Measurements from ENCODE around the gene SH3BP1.
"Not testable (repeated sequence)": the region's sequence is repeated elsewhere in the genome, so short reads cannot be mapped to it uniquely, and the experiment has no call there.

Gene SH3BP1

DNA sequence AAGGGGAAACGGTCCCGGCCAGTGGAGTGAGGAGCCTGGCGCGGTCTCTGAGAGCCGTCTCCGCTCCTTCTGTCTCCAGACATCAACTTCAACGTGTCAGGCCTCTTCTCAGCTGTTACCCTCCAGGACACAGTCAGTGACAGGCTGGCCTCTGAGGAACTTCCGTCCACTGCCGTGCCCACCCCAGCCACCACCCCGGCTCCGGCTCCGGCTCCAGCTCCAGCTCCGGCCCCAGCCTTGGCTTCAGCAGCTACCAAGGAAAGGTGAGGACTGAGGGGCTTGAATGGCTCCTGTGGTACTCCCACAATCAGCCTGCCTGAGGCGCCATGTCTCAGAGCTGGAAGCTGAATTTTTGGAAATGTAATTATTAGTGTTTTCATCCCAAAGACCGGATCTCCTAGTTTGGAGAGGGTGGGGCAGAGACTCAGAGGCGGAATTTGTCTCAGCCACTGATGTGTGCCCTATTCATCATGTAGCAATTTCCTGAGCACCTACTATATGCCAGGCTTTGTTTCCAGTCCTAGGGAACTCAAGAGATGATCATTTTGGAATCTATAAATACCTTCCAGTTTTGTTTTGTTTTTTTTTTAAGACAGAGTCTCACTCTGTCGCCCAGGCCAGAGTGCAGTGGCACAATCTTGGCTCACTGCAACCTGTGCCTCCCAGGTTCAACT, 11.1 kb downstream of the SH3BP1 start:
- no peak for DNase-seq (ENCODE audit: low read depth)
- TF ChIP-seq CTCF (IDR thresholded peaks at IDR 0.05; ENCODE audit: control insufficient read depth, insufficient read depth, low read depth, low read length, missing control alignments), result no peak
- H3K4me3 ChIP-seq (ENCODE audit: control insufficient read depth, low read depth, low read length), result no peak overlapping the region

DNA sequence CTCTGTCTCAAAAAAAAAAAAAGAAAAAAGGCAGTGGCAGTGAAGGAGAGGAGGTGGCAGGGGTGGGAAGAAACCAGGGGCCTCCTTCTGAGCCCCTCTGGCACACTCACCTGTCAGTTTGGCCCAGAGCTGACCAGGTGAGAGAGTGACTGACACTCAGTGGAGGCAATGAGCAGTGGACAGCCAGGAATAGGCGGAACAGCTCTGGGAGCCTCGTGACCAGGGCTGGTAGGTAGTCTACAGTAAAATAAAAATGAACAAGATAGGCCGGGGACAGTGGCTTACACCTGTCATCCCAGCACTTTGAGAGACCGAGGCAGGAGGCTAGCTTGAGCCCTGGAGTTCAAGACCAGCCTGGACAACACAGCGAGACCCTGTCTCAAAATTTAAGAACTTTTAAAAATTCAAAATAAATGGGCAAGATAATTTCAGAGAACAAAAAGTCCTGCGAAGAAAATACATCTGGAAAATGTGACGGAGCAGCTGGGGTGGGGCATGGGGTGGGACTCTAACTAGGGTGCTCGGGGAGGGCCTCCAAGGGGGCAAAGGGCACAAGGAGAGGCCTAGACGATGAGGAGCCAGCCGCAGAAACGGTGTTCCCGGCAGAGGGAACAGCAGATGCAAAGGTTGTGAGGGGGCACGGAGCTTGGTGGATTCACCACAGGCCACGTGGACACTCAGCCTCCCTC, 15.2 kb downstream of the SH3BP1 start:
- H3K4me3 ChIP-seq (ENCODE audit: control insufficient read depth, low read depth, low read length), result no peak overlapping the region
- TF ChIP-seq CTCF (IDR thresholded peaks at IDR 0.05; ENCODE audit: control insufficient read depth, insufficient read depth, low read depth, low read length, missing control alignments), result no peak
- DNase-seq (ENCODE audit: low read depth), result no peak

- DNase-seq (ENCODE audit: low read depth), result no peak
- no peak overlapping the region for H3K4me3 ChIP-seq (ENCODE audit: control insufficient read depth, low read depth, low read length)
- TF ChIP-seq CTCF (IDR thresholded peaks at IDR 0.05; ENCODE audit: control insufficient read depth, insufficient read depth, low read depth, low read length, missing control alignments), result no peak
Measured at GRCh38 chr22:37655252-37655563, 15.7 kb downstream of the SH3BP1 start.

- not testable (repeated sequence) for H3K4me3 ChIP-seq (ENCODE audit: control insufficient read depth, low read depth, low read length); DNase-seq (ENCODE audit: low read depth)
Measured at GRCh38 chr22:37656583-37656982, 17.1 kb downstream of the SH3BP1 start.

GRCh38 chr22:37657590-37658132, 18.2 kb downstream of the SH3BP1 start:
- H3K4me3 ChIP-seq (ENCODE audit: control insufficient read depth, low read depth, low read length), result peak overlapping the region; percentile 50
- no peak for DNase-seq (ENCODE audit: low read depth)
- TF ChIP-seq CTCF (IDR thresholded peaks at IDR 0.05; ENCODE audit: control insufficient read depth, insufficient read depth, low read depth, low read length, missing control alignments), result no peak

DNA sequence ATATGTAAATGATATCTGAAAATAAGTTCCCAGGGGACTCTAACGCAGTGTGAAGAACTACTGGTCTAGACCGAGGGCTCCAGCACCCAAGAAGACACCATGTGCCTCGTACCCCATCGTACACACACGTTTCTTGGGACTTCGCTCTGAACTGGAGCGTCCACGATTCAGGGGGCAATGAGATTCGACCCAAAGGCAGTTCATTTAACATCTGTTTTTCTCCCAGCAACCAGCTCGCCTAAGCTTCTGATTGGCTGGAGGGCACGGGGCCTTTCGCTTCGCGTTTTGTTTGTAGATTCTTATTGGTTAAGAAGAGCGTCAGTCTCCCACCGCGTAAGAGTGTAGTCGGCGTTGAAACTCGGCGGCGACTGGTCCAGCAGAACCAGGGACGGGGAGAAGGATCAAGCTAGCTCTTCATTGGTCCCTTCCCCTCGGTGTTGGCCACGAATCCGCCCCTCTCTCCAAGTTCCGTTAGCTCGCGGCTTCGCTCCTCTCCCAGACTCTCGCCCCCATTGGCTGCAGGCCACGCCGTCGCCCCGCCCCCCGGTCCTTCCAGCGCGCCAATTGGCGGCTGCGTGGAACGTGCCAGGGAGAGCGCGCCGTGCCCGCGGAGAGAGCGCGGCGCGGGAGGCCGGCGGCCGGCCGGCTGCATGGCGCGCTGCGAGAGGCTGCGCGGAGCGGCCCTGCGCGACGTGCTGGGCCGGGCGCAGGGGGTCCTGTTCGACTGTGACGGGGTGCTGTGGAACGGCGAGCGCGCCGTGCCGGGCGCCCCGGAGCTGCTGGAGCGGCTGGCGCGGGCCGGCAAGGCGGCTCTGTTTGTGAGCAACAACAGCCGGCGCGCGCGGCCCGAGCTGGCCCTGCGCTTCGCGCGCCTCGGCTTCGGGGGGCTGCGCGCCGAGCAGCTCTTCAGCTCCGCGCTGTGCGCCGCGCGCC, 18.9 kb downstream of the SH3BP1 start, which contains the start of gene PDXP:
PDXP (plus strand) TSS at position 591 of the 933 bp plus-strand sequence; CDS start at position 651, 60 bp downstream.
- no peak for TF ChIP-seq CTCF (IDR thresholded peaks at IDR 0.05; ENCODE audit: control insufficient read depth, insufficient read depth, low read depth, low read length, missing control alignments)
- H3K4me3 ChIP-seq (ENCODE audit: control insufficient read depth, low read depth, low read length), result peak within 1 kb of the TSS; percentile 84
- DNase-seq (ENCODE audit: low read depth), result peak; percentile 100
